Measurements from ENCODE around the gene ABI2.
"Not testable (repeated sequence)": the region's sequence is repeated elsewhere in the genome, so short reads cannot be mapped to it uniquely, and the experiment has no call there.

The ABI2 gene

GRCh38 chr2:203359450-203359849 is 31.3 kb downstream of the ABI2 start:
- no peak for DNase-seq (ENCODE audit: low spot score)

- DNase-seq (ENCODE audit: low spot score) = no peak
These were observed 32.7 kb downstream of the ABI2 start for GRCh38 chr2:203360833-203361430.

- DNase-seq (ENCODE audit: low spot score) = no peak
These were observed 33.3 kb downstream of the ABI2 start for GRCh38 chr2:203361495-203361894.

- no peak for DNase-seq (ENCODE audit: low spot score)
These were observed 33.7 kb downstream of the ABI2 start for GRCh38 chr2:203361922-203362321.

- DNase-seq (ENCODE audit: low spot score) = no peak
These were observed 38.7 kb downstream of the ABI2 start for GRCh38 chr2:203366639-203367466.

GRCh38 chr2:203372706-203373105 is 44.5 kb downstream of the ABI2 start:
- not testable (repeated sequence) for DNase-seq (ENCODE audit: low spot score)

GRCh38 chr2:203376173-203376572 is 48.0 kb downstream of the ABI2 start:
- no peak for DNase-seq (ENCODE audit: low spot score)

- no peak for DNase-seq (ENCODE audit: low spot score)
These were observed 51.0 kb downstream of the ABI2 start for GRCh38 chr2:203379156-203379555.

- no peak for DNase-seq (ENCODE audit: low spot score)
These were observed 54.8 kb downstream of the ABI2 start for GRCh38 chr2:203383038-203383437.

GRCh38 chr2:203388153-203388552 is 60.0 kb downstream of the ABI2 start:
- DNase-seq (ENCODE audit: low spot score) = not testable (repeated sequence)

- DNase-seq (ENCODE audit: low spot score) = peak; percentile 34
These were observed 66.5 kb downstream of the ABI2 start for GRCh38 chr2:203394519-203395227.

- DNase-seq (ENCODE audit: low spot score) = no peak
These were observed 67.7 kb downstream of the ABI2 start for GRCh38 chr2:203395858-203396257.

- peak; percentile 70 for DNase-seq (ENCODE audit: low spot score)
These were observed 68.5 kb downstream of the ABI2 start for GRCh38 chr2:203396667-203397066.

GRCh38 chr2:203399031-203399430 is 70.8 kb downstream of the ABI2 start:
- DNase-seq (ENCODE audit: low spot score) = no peak

GRCh38 chr2:203400805-203401585 is 72.8 kb downstream of the ABI2 start:
- no peak for DNase-seq (ENCODE audit: low spot score)

GRCh38 chr2:203404996-203405395 is 76.8 kb downstream of the ABI2 start:
- no peak for DNase-seq (ENCODE audit: low spot score)

- no peak for DNase-seq (ENCODE audit: low spot score)
These were observed 79.3 kb downstream of the ABI2 start for GRCh38 chr2:203407496-203407895.

- DNase-seq (ENCODE audit: low spot score) = no peak
These were observed 84.5 kb downstream of the ABI2 start for GRCh38 chr2:203412546-203413331.

- DNase-seq (ENCODE audit: low spot score) = no peak
These were observed 85.6 kb downstream of the ABI2 start for GRCh38 chr2:203413796-203414195.

- no peak for DNase-seq (ENCODE audit: low spot score)
These were observed 90.1 kb downstream of the ABI2 start for GRCh38 chr2:203418271-203418670.

- DNase-seq (ENCODE audit: low spot score) = peak; percentile 29
These were observed 98.9 kb downstream of the ABI2 start for GRCh38 chr2:203427061-203427460.
